ENCODE measurements around the gene TRPM3.

The TRPM3 gene

DNA sequence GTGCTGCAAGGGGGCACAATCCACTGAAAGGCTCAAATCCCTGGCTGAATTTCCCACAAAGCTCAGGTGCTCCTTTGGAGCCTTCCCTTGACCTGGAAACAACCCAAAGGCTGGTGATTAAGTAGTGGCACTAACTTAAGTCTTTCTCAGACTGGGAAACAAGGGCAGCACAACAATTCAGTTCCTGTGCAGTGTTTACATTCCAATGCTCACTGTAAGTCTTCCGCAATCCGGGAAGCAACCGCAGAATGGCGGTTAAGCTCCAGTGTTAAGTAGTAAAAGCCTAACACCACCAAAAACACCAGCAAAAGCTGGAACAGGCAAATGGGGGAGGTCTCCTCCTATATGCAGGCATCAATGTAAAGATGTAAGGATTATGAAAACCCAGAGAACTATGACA lies 117.2 kb downstream of the TRPM3 start:
- in situ Hi-C loops (cut with MboI; ENCODE audit: low sequenced_read_pairs, unreplicated experiment), result loop anchor here (25.0 kb wide), 1 partner anchor 367 kb away; no protein-coding TSS in a partner anchor
- DNase-seq (ENCODE audit: low spot score), result no peak
- TF ChIP-seq, protein P1, sequence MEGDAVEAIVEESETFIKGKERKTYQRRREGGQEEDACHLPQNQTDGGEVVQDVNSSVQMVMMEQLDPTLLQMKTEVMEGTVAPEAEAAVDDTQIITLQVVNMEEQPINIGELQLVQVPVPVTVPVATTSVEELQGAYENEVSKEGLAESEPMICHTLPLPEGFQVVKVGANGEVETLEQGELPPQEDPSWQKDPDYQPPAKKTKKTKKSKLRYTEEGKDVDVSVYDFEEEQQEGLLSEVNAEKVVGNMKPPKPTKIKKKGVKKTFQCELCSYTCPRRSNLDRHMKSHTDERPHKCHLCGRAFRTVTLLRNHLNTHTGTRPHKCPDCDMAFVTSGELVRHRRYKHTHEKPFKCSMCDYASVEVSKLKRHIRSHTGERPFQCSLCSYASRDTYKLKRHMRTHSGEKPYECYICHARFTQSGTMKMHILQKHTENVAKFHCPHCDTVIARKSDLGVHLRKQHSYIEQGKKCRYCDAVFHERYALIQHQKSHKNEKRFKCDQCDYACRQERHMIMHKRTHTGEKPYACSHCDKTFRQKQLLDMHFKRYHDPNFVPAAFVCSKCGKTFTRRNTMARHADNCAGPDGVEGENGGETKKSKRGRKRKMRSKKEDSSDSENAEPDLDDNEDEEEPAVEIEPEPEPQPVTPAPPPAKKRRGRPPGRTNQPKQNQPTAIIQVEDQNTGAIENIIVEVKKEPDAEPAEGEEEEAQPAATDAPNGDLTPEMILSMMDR (IDR thresholded peaks at IDR 0.05; ENCODE audit: borderline replicate concordance, control extremely low read depth, extremely low read depth, insufficient read depth, missing control alignments), result no peak

DNA sequence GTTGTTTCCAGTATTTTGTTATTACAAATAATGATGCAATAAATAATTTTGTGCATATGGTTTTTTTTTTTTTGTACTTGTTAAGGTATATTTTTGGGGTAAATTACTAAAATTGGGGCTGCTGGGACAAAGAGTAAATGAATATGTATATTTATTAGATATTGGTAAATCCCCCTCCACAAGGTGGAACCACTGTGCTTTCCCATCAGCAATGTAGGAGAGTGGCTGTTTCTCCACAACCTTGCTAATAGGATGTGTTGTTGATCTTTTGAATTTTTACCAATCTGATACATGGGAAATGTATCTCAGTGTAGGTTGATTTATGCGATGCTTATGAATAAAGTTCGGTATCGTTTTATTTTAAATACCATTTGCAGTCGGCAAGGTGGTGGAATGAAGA lies 118.1 kb downstream of the TRPM3 start:
- in situ Hi-C loops (cut with MboI; ENCODE audit: low sequenced_read_pairs, unreplicated experiment), result loop anchor here (25.0 kb wide), 1 partner anchor 366 kb away; no protein-coding TSS in a partner anchor
- DNase-seq (ENCODE audit: low spot score), result no peak
- TF ChIP-seq, protein P1 (IDR thresholded peaks at IDR 0.05; ENCODE audit: borderline replicate concordance, control extremely low read depth, extremely low read depth, insufficient read depth, missing control alignments), result no peak

DNA sequence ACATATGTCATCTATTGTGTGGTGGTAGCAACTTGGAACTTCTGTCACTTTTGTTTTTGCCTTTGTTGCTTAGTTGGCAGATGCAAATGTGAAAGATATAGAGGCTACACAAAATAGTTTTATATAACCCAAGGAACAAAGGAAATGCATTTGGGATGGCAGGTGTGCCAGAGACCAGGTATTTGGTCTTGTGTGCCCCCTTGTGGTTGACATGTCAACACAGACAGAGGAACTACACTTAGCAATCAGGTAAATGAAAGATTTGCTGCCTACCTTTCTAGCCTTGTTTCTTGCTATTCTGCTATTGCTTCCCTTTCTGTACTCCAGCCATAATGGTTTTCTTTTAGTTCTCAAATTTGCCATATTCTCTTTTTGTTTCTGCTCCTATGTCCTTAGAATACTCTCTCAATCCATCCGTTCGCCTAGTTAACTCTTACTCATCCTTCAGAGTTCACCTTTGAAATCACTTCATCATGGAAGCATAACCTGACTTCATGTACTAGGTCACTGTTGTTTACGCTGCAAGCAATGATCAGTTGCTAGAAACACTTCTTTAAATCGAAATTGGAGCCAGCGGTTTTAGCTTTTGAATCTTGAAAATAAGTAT lies 119.5 kb downstream of the TRPM3 start:
- DNase-seq (ENCODE audit: low spot score), result peak; percentile 10
- in situ Hi-C loops (cut with MboI; ENCODE audit: low sequenced_read_pairs, unreplicated experiment), result loop anchor here (25.0 kb wide), 1 partner anchor 365 kb away; no protein-coding TSS in a partner anchor

DNA sequence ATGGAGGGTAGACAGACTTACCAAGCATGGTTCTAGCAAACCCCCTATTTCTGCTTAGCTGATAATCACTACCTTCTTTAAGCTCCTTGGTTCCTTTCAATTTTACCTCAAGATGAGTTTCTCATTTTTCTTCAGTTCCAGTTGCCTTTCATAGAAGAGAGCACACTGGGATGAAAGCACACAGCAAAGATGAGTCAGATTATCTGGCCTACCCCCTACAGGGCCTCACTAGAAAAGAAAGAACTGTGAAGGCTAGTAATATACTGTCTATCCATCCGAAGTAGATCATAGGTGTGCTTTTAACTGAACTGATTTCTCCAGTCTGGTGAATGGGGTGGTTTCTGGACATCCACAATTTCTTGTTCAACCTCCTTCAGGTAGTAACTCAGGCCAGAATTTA lies 122.5 kb downstream of the TRPM3 start:
- in situ Hi-C loops (cut with MboI; ENCODE audit: low sequenced_read_pairs, unreplicated experiment), result no loop called here
- TF ChIP-seq, protein P1 (IDR thresholded peaks at IDR 0.05; ENCODE audit: borderline replicate concordance, control extremely low read depth, extremely low read depth, insufficient read depth, missing control alignments), result no peak
- no peak for DNase-seq (ENCODE audit: low spot score)

More for the DNA sequence above, 119.5 kb downstream of the TRPM3 start:
- TF ChIP-seq, protein P1 (IDR thresholded peaks at IDR 0.05; ENCODE audit: borderline replicate concordance, control extremely low read depth, extremely low read depth, insufficient read depth, missing control alignments), result peak; percentile 19

DNA sequence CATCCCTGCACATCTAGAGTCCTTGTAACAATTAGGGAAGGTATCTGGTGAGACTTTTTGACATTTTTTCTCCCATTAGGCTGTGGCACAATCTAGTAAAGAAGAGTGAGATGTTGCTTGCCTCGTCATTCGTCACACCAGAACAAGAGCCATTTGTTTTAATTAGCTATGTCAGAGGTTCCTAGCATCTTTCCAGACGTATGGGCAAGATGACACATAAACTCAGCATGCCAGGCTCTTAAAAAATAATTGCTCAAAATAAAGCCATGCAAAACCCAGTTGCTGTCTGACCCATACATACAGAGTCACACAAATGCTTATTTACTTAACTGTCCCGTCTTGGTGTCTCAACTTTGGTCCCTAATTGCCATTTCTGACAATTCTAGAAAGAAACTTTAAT lies 125.9 kb downstream of the TRPM3 start:
- TF ChIP-seq, protein P1 (IDR thresholded peaks at IDR 0.05; ENCODE audit: borderline replicate concordance, control extremely low read depth, extremely low read depth, insufficient read depth, missing control alignments), result no peak
- in situ Hi-C loops (cut with MboI; ENCODE audit: low sequenced_read_pairs, unreplicated experiment), result no loop called here
- DNase-seq (ENCODE audit: low spot score), result no peak

DNA sequence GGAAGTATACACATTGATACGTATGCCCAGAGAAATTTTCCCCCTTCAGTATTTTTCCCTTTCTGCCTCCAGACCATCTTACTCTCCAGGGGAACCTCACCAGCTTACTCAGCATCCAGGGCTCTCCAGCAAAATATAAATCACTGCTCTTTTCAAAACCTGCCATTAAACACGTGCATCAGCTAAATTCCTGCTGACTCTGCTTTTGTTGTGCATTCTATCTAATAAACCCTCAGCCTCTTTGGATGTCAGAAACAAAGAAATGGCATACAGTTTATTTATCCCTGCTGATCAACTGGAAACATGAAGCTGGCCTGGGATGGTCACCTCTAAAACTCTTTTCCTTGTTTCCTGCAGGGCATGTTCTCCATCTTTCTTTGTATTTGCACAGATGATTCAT lies 126.8 kb downstream of the TRPM3 start:
- DNase-seq (ENCODE audit: low spot score), result no peak
- in situ Hi-C loops (cut with MboI; ENCODE audit: low sequenced_read_pairs, unreplicated experiment), result no loop called here
- TF ChIP-seq, protein P1 (IDR thresholded peaks at IDR 0.05; ENCODE audit: borderline replicate concordance, control extremely low read depth, extremely low read depth, insufficient read depth, missing control alignments), result no peak

Measured in GM13976 (cell line).